Measurements from ENCODE around the gene WDR73. TPM values are rescaled to one million over a fixed set of nuclear protein-coding genes. Genes with fewer than 3 reads are reported as not detected.
"Not testable (repeated sequence)": the region's sequence is repeated elsewhere in the genome, so short reads cannot be mapped to it uniquely, and the experiment has no call there.

WDR73 gene
- total RNA-seq, 1 experiment from 2014 or later = 35.6 TPM

GRCh38 chr15:84686446-84686845, 32.4 kb upstream of the WDR73 start:
- BruUV-seq (replicated peaks); H3K4me3 ChIP-seq (replicated peaks in 1 of 2; ENCODE audit: low read depth in 1 of 2, low read length in 2 of 2); CTCF ChIA-PET; H4K20me1 ChIP-seq (ENCODE audit: insufficient read depth); H2AFZ ChIP-seq (ENCODE audit: low read depth, low read length, poor library complexity, severe bottlenecking); H3K27ac ChIP-seq (ENCODE audit: low read depth, low read length); H3K27me3 ChIP-seq (ENCODE audit: insufficient read depth, low read length); intact Hi-C loops (cut with micrococcal nuclease); DNase-seq (ENCODE audit: low read depth, low spot score); H3K9me2 ChIP-seq (ENCODE audit: insufficient read depth); H3K9me3 ChIP-seq (ENCODE audit: control insufficient read depth in 1 of 2, insufficient read depth in 1 of 2, low read depth in 1 of 2, low read length in 2 of 2); RAD21 ChIA-PET (ENCODE audit: low non-redundant PET in 1 of 2, low total read pairs in 2 of 2, uncharacterized antibody in 2 of 2, unreplicated experiment in 2 of 2); H3K9ac ChIP-seq (ENCODE audit: low read length); ATAC-seq; POLR2A ChIA-PET: not testable (repeated sequence)
- peaks cover 13 to 27% of the 10 kb centered on the region in 2 experiments for H3K4me1 ChIP-seq (ENCODE audit: control insufficient read depth in 1 of 2, insufficient read depth in 2 of 2, low read length in 2 of 2)
- peaks cover 10 to 23% of the 10 kb centered on the region in 2 experiments; a peak in 3 of 4 replicates for H3K36me3 ChIP-seq (ENCODE audit: control insufficient read depth in 1 of 2, insufficient read depth in 2 of 2, low read length in 2 of 2)
- 0 out of 2 replicates have a peak overlapping the region, but pooled peaks have one; percentile 47 for H3K4me2 ChIP-seq (ENCODE audit: low read length)
- peaks cover 63% of the 10 kb centered on the region for H3K79me2 ChIP-seq (ENCODE audit: insufficient read depth, low read length)

- BruUV-seq (replicated peaks) = no TSS peak
- Histone ChIP-seq H3K9ac (ENCODE audit: low read length) (no peak overlapping the region), H2AFZ (ENCODE audit: low read depth, low read length, poor library complexity, severe bottlenecking) (no peak overlapping the region), H3K4me2 (ENCODE audit: low read length) (peak overlapping the region; percentile 47), H3K27me3 (ENCODE audit: insufficient read depth, low read length) (no peaks in the 10 kb centered on the region), H3K9me2 (ENCODE audit: insufficient read depth) (no peaks in the 10 kb centered on the region), H3K36me3 (ENCODE audit: control insufficient read depth in 1 of 2, insufficient read depth in 2 of 2, low read length in 2 of 2) (peaks cover 8 to 17% of the 10 kb centered on the region in 2 experiments; a peak in 3 of 4 replicates), H3K9me3 (ENCODE audit: control insufficient read depth in 1 of 2, insufficient read depth in 1 of 2, low read depth in 1 of 2, low read length in 2 of 2) (no peaks in the 10 kb centered on the region), H3K79me2 (ENCODE audit: insufficient read depth, low read length) (peaks cover 52% of the 10 kb centered on the region), H3K27ac (ENCODE audit: low read depth, low read length) (peak overlapping the region; percentile 37; the same call in 1 of the 2 replicates), H4K20me1 (ENCODE audit: insufficient read depth) (no peaks in the 10 kb centered on the region; the same call in 1 of the 2 replicates), H3K4me3 (replicated peaks in 1 of 2; ENCODE audit: low read depth in 1 of 2, low read length in 2 of 2) (no peak overlapping the region), H3K4me1 (ENCODE audit: control insufficient read depth in 1 of 2, insufficient read depth in 2 of 2, low read length in 2 of 2) (peaks cover 13 to 27% of the 10 kb centered on the region in 2 experiments)
- ChIA-PET POLR2A (no interaction called here), RAD21 (ENCODE audit: low non-redundant PET in 1 of 2, low total read pairs in 2 of 2, uncharacterized antibody in 2 of 2, unreplicated experiment in 2 of 2) (no interaction called here), CTCF (interaction anchor here (0.7 kb wide), 2 partner anchors 11 to 385 kb away, joined by 3 read pairs; no protein-coding TSS in a partner anchor)
- ATAC-seq = peak; percentile 93
- DNase-seq (ENCODE audit: low read depth, low spot score) = peak; percentile 50
- TF ChIP-seq POLR2A (IDR thresholded peaks at IDR 0.05; ENCODE audit: borderline replicate concordance, extremely low read depth, insufficient read depth, insufficient read length) = no peak
- no peak for TF ChIP-seq REST (IDR thresholded peaks at IDR 0.05; ENCODE audit: low read depth)
- no peak for TF ChIP-seq YY1 (IDR thresholded peaks at IDR 0.05; ENCODE audit: extremely low read depth, insufficient replicate concordance, low read depth, low read length)
- no peak for TF ChIP-seq ELF1 (IDR thresholded peaks at IDR 0.05; ENCODE audit: borderline replicate concordance, low read depth)
- TF ChIP-seq RAD21 (IDR thresholded peaks at IDR 0.05; ENCODE audit: low read depth) = no peak
- peak; percentile 44; the same call in 1 of the 2 replicates for TF ChIP-seq CEBPB (IDR thresholded peaks at IDR 0.05; ENCODE audit: low read depth)
- no peak for TF ChIP-seq POLR2AphosphoS5 (IDR thresholded peaks at IDR 0.05; ENCODE audit: low read depth, low read length)
- TF ChIP-seq SP1 (IDR thresholded peaks at IDR 0.05; ENCODE audit: low read depth) = 0 out of 2 replicates have a peak, but pooled peaks have one; percentile 15
- TF ChIP-seq JUND (IDR thresholded peaks at IDR 0.05) = peak; percentile 48
- no peak for TF ChIP-seq ZNF274 (IDR thresholded peaks at IDR 0.05; ENCODE audit: low read depth, low read length)
- TF ChIP-seq FOSL1 (IDR thresholded peaks at IDR 0.05; ENCODE audit: low read depth) = peak; percentile 63
- TF ChIP-seq SIN3A (IDR thresholded peaks at IDR 0.05; ENCODE audit: low read depth) = no peak
- 0 out of 2 replicates have a peak, but pooled peaks have one; percentile 12 for TF ChIP-seq CBX3 (IDR thresholded peaks at IDR 0.05; ENCODE audit: low read depth)
- TF ChIP-seq EZH2phosphoT487 (IDR thresholded peaks at IDR 0.05; ENCODE audit: borderline replicate concordance) = no peak
- no peak for TF ChIP-seq EGR1 (IDR thresholded peaks at IDR 0.05; ENCODE audit: low read depth)
- intact Hi-C loops (cut with micrococcal nuclease) = no loop called here
These were observed 31.2 kb upstream of the WDR73 start for GRCh38 chr15:84685304-84685703.
